ENCODE data around the gene LKAAEAR1.

Gene LKAAEAR1

GRCh38 chr20:64080813-64081623 is 3.2 kb downstream of the LKAAEAR1 start:
- in situ Hi-C loops (cut with HindIII; ENCODE audit: low sequenced_read_pairs) = no loop called here

DNA sequence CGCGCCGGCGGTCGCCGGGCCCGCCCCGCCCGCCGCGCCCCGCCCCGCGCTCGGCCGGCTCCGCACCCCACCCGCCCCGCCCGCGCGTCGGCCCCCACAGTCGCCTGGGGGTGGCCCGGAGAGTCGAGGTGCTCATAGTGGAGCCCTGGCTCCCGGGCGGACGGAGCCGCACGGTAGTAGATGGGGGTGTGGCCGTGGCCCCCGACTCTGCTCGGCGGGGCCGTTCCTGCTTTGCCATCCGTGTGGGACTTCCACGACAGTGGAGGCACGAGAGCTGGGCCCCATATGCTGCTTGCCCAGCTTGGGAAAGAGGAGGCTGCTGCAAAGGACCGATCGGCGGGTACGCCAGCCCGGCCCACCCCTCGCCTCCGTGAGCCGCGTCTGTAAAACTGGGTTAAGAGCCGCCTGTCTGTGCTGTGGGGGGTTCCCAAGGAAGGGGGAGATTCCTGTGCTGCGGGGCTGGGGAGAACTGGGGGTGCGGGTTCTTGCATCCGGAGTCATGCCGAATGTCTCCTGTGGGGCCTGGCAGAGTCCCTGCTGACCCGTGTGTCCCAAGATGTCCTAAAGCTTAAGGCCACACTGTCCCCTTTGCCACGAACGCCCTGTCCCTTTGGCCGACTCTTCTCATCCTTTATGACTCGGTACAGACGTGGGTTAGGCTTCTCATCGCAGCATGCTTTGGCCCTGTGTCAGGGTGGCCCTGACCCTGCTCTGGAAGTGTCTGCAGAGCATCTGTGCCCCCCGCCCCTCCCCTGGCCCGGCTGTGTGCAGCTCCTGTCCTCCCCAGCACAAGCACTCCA is 4.0 kb downstream of the LKAAEAR1 start, which contains the start of gene OPRL1:
TSS of gene OPRL1 (plus strand) at position 70 of the 800 bp plus-strand sequence. CDS start 12,639 bp downstream, outside the sequence.
- in situ Hi-C loops (cut with HindIII; ENCODE audit: low sequenced_read_pairs) = no loop called here

DNA sequence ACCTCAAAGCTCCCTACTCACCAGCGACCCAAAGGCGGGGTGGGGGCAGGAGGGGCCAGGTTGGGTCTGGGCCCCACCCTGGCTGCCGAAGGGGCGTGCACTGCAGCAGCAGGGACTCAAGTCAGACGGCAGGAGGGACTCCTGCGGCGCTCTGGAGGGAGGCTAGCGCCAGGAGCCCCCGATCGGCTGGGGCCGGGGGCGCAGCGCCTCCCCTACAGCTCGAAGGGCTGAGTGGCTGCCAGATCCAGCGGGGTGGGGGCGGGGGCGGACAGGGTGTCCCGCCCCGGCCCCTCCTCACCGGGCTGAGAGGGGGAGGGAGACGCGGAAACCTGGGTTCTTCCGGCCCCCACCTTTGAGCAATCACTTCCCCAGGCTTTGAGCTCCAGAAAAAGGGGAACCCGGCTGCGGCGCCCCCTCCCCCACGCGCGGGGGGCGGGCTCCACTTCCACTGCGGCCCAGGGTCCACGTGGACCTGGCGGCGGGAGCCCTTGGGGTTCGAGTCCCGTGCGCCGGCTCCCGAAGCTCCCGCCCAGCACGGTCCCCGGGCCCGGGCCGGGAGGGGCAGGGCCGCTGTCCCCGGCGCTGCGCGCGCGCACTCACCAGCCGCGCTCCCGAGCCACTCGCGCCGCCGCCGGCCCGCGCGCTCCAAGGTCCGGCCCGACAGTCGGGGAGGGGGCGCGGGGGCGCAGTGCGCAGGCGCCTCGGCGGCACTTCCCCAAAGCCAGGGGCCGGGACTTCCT is 4.8 kb downstream of the LKAAEAR1 start, which contains the start of gene RGS19:
TSS of gene RGS19 (minus strand) at position 246 of the 740 bp plus-strand sequence. CDS start 2,632 bp downstream, outside the sequence.
- in situ Hi-C loops (cut with HindIII; ENCODE audit: low sequenced_read_pairs) = no loop called here

DNA sequence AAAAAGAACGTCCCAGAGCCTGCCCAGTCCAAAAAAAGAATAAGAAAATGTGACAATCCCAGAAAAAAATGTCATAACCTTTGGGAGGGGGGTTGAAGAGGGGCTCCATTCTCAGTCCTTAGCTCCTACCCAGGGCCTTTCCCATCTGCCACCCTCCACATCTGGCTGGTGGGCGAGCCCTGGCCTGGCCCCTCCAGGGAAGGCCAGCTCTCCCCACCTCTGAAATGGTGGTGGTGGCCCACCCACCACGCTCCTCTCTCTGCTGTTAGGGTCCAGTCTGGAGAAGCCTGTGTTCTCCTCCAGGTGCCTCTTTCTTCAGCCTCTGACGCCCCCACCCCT is 5.3 kb downstream of the LKAAEAR1 start:
- in situ Hi-C loops (cut with HindIII; ENCODE audit: low sequenced_read_pairs) = no loop called here

- in situ Hi-C loops (cut with HindIII; ENCODE audit: low sequenced_read_pairs) = no loop called here
These were observed 6.2 kb downstream of the LKAAEAR1 start for GRCh38 chr20:64077876-64078551.

GRCh38 chr20:64077541-64077875 is 6.7 kb downstream of the LKAAEAR1 start:
- in situ Hi-C loops (cut with HindIII; ENCODE audit: low sequenced_read_pairs) = no loop called here

- in situ Hi-C loops (cut with HindIII; ENCODE audit: low sequenced_read_pairs) = no loop called here
These were observed 7.1 kb downstream of the LKAAEAR1 start for GRCh38 chr20:64077094-64077493.

DNA sequence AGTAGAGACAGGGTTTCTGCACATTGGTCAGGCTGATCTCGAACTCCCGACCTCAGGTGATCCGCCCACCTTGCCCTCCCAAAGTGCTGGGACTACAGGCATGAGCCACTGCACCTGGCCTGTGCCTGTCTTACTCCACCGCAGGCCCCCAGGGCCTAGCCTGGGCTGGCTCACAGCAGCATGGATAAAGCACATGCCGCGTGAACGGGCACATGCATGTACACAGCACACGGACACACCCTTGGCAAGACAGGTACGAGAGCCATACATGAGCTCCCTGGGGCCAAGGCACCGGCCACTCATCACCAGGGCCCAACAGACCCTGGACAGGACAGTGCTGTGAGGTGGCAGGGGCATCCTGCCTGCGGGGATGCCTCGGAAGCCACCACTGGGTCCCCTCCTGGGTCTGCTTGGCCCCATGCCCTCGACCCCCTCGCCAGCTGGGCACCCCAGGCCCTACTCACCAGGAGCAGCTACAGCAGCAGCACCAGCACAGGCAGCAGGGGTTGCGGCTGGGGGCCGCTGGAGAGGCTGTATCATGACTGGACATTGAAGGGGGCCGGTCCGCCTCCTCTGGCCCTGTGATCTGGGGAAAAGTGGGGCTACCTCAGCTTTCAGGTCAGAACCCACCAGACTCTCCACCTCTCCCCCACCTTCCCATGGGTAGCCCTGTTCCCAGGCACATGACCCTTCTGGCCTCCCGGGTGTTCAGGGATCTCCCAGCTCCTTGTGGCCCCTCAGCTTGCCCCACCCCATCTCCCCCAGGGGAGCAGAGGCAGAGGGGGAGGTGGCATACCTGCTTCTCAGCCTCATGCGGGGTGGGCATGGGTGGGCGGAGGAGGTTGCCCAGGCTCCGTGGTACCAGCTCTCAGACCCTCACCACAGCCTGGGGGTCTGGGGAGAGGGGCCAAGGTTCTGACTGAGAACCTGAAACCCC is 7.9 kb downstream of the LKAAEAR1 start:
- in situ Hi-C loops (cut with HindIII; ENCODE audit: low sequenced_read_pairs) = no loop called here

DNA sequence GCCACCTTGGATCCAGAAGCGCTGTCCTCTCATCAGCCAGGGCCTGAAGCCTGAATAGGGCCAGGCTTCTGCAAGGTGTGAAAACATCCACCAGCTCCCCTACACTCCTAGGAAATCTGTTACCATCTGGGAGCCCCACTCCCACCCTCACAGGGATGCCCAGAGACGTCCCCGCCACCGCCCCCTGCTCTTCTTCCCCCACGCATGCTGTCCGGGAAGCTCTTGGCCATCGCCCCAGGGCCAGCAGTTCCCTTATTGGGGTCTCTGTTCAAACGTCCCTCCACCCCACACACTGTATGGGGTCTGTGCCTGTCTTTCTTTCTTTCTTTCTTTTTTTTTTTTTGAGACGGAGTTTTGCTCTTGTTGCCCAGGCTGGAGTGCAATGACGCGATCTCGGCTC is 8.6 kb downstream of the LKAAEAR1 start:
- in situ Hi-C loops (cut with HindIII; ENCODE audit: low sequenced_read_pairs) = no loop called here

- in situ Hi-C loops (cut with HindIII; ENCODE audit: low sequenced_read_pairs) = no loop called here
These were observed 9.2 kb downstream of the LKAAEAR1 start for GRCh38 chr20:64074963-64075362.

- in situ Hi-C loops (cut with HindIII; ENCODE audit: low sequenced_read_pairs) = no loop called here
These were observed 9.9 kb downstream of the LKAAEAR1 start for GRCh38 chr20:64074184-64074789.

- in situ Hi-C loops (cut with HindIII; ENCODE audit: low sequenced_read_pairs) = no loop called here
These were observed 10.6 kb downstream of the LKAAEAR1 start for GRCh38 chr20:64073476-64074183.

DNA sequence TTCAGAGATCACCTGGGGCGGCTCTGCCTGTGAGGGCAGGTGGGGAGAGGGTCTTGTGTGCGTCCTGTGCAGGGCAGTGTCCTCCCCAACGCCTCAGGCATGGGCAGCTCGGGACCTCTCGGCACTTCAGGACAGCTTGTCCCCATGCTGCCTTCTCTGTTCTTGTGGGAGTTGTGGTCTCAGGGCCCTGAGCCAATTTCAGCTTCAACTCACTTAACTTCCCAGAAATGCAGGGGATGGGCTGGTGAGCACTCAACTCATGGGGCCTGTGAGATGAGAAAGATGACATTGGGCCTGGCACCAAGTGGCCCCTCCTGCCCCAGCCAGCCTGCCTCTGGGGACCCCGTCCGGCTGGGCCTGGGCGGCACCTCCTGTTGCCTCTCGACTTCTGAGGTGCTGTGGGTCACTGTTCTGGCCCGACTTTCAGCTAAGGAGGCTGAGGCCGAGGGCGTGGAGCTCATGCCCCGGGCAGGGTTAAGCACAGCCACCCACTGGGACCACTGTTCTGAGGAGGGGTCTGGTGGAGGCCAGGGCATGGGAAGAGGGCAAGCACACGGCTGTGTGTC is 11.6 kb downstream of the LKAAEAR1 start:
- in situ Hi-C loops (cut with HindIII; ENCODE audit: low sequenced_read_pairs) = no loop called here

- in situ Hi-C loops (cut with HindIII; ENCODE audit: low sequenced_read_pairs) = no loop called here
These were observed 12.6 kb downstream of the LKAAEAR1 start for GRCh38 chr20:64071341-64072332.

DNA sequence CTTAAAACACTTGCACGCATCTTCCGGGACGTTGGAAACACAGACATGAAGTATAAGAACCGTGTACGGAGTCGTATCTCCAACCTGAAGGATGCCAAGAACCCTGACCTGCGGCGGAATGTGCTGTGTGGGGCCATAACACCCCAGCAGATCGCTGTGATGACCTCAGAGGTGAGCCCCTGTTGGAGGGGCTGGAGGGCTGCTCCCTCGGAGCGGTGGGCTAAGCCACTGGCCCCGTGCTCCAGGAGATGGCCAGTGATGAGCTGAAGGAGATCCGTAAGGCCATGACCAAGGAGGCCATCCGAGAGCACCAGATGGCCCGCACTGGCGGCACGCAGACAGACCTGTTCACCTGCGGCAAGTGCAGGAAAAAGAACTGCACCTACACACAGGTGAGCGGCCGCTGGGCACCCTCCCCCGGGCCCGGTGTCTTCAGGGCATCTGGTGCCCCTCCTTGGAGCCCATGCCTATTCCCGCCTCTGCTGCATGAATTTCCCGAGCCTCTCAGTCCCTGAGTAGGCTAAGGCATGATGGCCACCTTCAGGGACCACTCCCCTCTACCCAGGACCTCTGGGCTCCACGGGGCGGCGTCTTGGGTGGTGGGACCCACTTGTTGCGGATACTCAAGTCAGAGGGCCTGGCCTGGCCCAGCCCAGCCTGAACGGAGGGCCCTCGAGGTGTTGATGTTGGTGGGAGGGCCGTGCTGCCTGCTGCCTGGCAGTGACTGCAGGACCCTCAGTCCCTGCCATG is 13.8 kb downstream of the LKAAEAR1 start:
- in situ Hi-C loops (cut with HindIII; ENCODE audit: low sequenced_read_pairs) = no loop called here

GRCh38 chr20:64069614-64070243 is 14.5 kb downstream of the LKAAEAR1 start:
- in situ Hi-C loops (cut with HindIII; ENCODE audit: low sequenced_read_pairs) = no loop called here
